Spleen (tissue), 7 donors: ENCODE results near the gene NLRP1.

Experiments used
- CTCF ChIP-seq, 11 experiments: fragments of 200-600 bp in 7 of 11; fragments of 450-650 bp in 4 of 11; sonication (generic) in 4 of 11; IDR thresholded peaks in 8 of 11; conservative IDR thresholded peaks in 3 of 11; 1 replicate in 7 of 11; 2 replicates in 4 of 11; pipeline versions ENCODE4 v1.4.0 to v1.8.0; 2016 to 2021; ENCODE audit warnings: antibody characterized with exemption in 11 of 11, inconsistent platforms in 4 of 11, mild to moderate bottlenecking in 1 of 11
- POLR2A ChIP-seq, 3 donors: fragments of 450-650 bp; IDR thresholded peaks; one replicate each; pipeline ENCODE4 v1.5.1; 2017; ENCODE audit warnings: antibody characterized with exemption in 3 of 3, mild to moderate bottlenecking in 1 of 3
- donor health status: DM: no; HTN: no; CAD: no; lungs with moderate emphysema.
- donor health status: DM: no; HTN: no; CAD: no.
- donor health status: DM: no; HTN: no; CAD: no.

- TF ChIP-seq CTCF (IDR thresholded peaks at IDR 0.05 in 8 of 11, conservative IDR thresholded peaks at IDR 0.05 in 3 of 11) (no peak), POLR2A (IDR thresholded peaks at IDR 0.05) (no peak)
These were observed 103.3 kb downstream of the NLRP1 start for GRCh38 chr17:5480962-5481361.
